RPMI7951 (cell line): ENCODE results near the gene ZRANB2. TPM values are rescaled to one million over a fixed set of nuclear protein-coding genes. Genes with fewer than 3 reads are reported as not detected.
A peak's percentile ranks its signal among the peaks of the same experiment; 100 is the strongest.

ENCODE experiments used
- DNase-seq: peaks from one replicate; pipeline ENCODE4 v3.0.0-alpha.2; 2012; ENCODE audit warnings: low read depth
- total RNA-seq: library from RNA; depleted of rRNA; stranded (reverse); fragments of >200 nt; shearing (Covaris generic); gene quantifications from 2 replicates; pipeline ENCODE4 v1.2.3, GENCODE V29; 2014

The ZRANB2 gene
- total RNA-seq, 1 experiment from 2014 or later, result 35.7 TPM

- DNase-seq, result no peak
Observed at GRCh38 chr1:71068325-71069240, 12.3 kb downstream of the ZRANB2 start.

- no peak for DNase-seq
Observed at GRCh38 chr1:71054791-71055190, 26.0 kb downstream of the ZRANB2 start.

- DNase-seq, result no peak
Observed at GRCh38 chr1:71054281-71054731, 26.5 kb downstream of the ZRANB2 start.

DNA sequence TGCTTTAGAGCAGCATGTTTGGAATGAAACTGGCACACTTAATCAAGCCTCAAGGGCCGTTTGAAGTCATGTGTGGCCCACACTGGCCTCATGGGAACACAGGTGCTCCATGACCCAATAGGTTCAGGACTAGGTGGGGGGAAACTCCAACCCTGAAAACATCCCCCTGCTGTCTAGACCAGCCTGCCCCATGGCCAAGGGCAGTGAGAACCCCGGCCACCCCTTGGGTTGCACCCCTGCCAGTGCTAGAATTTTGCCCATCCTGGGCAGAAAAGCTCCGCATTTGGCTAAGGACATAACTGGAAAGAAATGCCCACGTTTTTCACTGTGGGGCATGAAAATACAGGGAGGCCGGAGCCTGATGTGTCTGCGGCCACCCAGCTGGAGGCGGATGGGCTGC lies 27.1 kb downstream of the ZRANB2 start:
- DNase-seq, result no peak

DNA sequence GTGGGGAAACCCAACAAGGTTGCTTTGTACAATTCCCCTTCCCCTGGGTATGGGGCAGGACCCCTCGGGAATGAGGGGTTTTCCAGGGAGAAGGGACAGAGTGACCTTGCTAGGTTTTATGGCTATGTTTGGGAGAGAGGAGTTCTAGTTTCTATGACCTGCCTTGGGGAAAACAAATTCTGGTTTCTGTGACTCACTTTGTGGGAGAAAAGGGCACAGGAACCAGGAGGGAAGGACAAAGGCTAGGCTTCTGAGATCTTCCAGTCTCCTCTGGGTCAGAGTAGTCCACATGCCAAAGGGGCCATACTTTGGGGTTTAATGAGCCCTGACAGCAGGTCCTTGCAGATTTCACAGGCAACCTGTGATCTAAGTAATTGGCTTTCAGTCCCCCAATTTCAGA lies 27.7 kb downstream of the ZRANB2 start:
- no peak for DNase-seq

DNA sequence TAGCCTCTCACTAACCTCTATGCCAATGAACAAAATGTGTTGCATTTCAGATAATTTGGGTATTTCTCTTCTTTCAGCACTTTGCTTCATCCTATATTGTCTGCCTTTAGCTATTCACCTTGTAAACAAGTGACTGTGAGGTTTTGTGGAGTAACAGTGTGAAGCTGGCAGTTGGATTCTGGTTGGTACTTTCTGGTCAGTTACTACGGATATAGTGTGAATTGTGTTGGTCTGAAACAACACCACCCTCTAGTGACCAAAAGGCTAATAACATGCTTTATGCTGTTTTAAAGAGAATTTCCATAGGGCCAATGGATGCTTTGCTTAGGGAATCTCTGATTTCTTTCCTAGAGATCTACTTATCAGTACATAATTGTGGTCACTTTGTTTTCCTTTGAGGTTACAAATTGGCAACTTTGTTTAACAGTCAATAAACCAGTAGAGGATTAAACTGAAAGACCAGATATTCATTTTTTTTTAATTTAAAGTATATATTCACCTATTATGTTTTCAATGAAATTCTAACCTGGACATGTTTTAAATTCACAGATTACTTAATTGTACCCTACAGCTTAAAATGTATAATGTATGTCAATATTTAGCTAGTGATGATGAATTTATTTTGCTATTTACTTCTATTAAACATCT lies 30.8 kb downstream of the ZRANB2 start:
- DNase-seq, result peak; percentile 60

DNA sequence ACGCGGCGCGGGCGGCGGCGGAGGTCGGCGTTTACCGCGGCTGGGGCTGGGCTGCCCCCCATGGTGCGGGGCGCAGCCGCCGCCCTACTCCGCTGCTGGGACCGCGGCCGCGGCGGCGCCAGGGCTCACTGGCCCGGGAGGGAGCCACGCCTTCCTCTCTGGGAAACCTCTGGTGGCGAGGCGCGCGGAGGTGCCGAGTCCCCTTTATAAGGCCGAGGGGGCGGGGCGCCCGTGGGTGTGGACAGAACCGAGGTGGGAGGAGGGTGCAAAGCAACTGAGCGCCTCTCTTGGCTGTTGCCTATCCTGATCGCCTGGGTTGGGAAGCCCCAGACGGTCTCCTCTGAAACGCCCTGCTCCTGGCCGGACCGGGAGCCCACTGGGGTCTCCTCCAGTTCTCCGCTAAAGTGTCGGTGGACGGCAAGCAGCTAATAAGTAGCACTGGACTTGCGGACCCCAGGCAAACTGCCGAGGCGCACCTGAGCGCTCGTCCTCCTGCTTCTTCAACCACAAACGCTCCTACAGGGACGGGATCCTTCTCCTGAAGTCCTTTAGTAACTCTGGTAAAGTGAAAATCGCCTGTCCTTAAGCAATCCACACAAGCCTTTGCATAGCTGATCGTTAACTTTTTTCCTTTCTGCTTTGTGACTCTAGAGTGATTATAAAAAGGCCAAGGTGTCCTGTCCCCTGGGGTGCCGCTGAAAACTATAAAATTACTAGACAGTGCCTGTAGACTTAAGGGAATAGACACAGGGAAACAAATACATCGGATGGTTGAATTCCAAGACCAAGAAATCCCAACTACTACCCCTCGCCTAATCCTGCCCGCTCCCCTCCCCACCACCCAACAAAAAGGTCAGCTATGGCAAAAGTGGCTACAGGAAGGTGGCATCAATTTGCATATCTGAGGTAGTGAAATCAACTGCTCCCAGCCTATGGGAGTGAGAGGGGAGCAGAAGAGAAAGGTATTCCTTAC lies 32.9 kb downstream of the ZRANB2 start, which contains the start of gene PTGER3:
Gene PTGER3 (minus strand): TSS at position 182 of the 973 bp plus-strand sequence. CDS start 239 bp downstream, outside the sequence.
- peak; percentile 15 for DNase-seq

GRCh38 chr1:71046891-71047634 lies 33.8 kb downstream of the ZRANB2 start:
- no peak for DNase-seq

DNA sequence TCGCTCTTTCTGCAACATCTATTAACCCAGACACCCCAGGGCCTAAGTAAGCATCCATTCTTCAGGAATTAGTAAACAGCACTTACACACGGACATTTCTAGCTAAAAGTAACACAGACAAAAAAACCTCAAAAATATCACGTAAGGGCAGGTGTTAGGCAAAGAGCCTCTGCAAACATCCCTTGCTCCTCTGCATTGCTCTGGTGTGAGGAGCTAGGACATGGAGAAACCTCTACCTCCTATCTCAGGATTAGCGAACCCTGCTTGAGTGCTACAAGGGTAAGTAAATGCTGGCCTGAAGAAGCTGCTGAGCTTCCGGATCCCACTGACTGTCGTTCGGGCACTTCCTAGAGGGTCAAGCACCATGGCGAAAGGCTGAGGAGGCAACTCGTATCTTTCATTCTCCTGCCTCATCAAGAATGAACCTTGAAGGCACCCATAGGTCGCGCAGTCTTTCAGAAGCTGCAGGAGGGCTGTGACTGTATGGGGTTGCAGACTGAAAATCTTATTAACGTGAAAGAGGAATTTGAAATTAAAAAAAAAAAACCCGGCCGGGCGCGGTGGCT lies 35.3 kb downstream of the ZRANB2 start:
- DNase-seq, result no peak

- no peak for DNase-seq
Observed at GRCh38 chr1:71044833-71045232, 36.0 kb downstream of the ZRANB2 start.

GRCh38 chr1:71043065-71043464 lies 37.8 kb downstream of the ZRANB2 start:
- DNase-seq, result no peak

- DNase-seq, result no peak
Observed at GRCh38 chr1:71041806-71042205, 39.0 kb downstream of the ZRANB2 start.

- no peak for DNase-seq
Observed at GRCh38 chr1:71039661-71040262, 41.1 kb downstream of the ZRANB2 start.

GRCh38 chr1:71038942-71039341 lies 41.9 kb downstream of the ZRANB2 start:
- no peak for DNase-seq

DNA sequence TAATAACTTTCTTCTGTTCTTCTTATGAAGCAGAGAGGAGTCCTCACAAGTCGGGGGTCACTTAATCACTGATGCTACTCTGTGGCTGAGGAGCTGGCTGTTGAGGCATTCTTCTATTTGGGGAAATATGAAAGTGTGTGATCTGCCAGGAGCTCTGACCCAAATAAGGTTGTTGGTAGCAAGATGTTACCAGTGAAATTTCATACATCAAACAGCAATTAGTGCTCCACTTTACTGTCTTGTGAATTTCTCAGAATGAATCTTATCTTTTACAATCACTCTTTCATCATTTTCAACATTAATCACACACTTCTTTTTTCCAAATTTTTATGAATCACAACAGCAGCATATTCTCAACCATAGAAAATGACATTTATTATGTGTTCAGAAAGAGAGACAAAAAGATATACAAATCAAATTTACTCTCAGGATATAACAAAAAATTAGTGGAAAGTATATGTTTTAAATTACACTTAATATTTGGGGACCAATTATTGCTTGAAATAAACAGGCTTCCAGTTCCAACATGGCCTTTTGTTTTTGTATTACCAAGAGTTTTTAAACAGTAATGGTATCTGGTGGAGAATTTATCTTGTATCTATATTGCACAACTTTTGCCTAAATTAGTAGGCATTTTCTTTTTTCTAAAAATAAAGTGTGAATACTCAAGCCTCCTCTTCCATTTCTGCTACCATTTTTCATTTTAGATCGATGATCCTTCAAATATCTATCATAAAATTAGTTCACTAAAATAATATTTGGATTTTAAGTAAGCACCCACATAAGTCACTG lies 42.8 kb downstream of the ZRANB2 start:
- no peak for DNase-seq

- DNase-seq, result no peak
Observed at GRCh38 chr1:71037066-71037465, 43.8 kb downstream of the ZRANB2 start.

GRCh38 chr1:71033136-71033535 lies 47.7 kb downstream of the ZRANB2 start:
- DNase-seq, result no peak

- DNase-seq, result no peak
Observed at GRCh38 chr1:71031426-71031825, 49.4 kb downstream of the ZRANB2 start.

DNA sequence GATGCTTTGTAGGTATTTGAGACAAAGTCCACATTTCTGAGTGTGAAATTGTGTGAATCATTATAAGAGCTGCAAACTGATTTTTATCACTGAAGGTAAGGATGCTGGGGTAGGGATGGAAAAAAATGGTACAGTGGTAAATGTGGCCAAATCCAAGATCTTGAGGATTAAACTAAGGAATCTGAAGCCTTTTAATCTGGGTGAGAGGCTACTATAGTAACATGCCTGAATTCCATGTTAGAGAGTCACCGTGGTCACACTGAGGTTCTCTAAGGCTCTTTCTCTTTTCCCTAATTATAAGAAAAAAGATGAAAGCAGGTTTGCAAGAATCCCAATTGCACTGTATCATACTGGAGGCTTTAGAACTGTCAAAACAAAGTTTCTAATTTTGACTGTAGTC lies 50.8 kb downstream of the ZRANB2 start:
- DNase-seq, result no peak
